Measurements from ENCODE around the gene PXYLP1. TPM values are rescaled to one million over a fixed set of nuclear protein-coding genes. Genes with fewer than 3 reads are reported as not detected.
A peak's percentile ranks its signal among the peaks of the same experiment; 100 is the strongest.
"Not testable (repeated sequence)": the region's sequence is repeated elsewhere in the genome, so short reads cannot be mapped to it uniquely, and the experiment has no call there.

The PXYLP1 gene
- total RNA-seq, 1 donor from 2014 or later: 13.5 TPM

DNA sequence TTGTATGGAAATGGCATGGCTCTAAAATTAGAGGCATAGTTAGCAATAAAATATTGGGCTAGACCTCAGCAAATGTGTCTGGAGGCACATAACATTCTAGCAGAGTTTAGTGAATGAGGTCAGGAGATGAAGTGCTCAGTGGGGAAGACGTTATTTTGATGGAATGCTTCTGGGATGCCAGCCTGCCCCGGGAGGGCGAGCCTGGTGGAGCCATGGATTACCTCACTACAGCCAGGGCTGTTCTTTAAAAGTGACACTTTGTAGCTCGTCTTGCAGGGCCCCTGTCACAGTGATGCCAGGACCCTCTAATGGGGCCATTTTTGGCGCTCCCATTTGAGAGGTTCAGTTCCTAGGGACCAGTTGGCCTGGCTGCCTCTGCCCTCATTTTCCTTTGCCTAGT, 48.5 kb downstream of the PXYLP1 start:
- no peak for DNase-seq (ENCODE audit: low spot score)
- intact Hi-C loops (cut with DNase I): no loop called here
- no peak for ATAC-seq

DNA sequence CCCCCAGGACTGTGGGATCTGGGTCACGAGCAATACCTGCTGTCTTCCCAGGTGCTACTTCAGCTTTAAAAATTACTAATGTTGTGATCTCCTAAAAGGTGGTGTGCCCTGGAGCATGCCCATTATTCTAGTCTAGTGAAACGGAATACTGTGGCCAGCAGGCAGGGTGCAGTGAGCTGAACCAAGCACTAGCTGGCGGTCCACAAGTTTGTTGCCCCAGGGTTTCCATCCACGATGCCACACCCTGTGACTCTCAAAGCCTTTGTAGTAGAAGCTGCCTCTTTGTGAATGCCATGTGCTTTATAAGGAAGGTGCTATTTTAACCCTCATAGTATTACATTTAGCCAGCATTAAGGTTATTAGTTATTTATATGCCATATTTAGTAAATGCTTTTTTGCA, 49.1 kb downstream of the PXYLP1 start:
- DNase-seq (ENCODE audit: low spot score): no peak
- ATAC-seq: no peak
- intact Hi-C loops (cut with DNase I): no loop called here

DNA sequence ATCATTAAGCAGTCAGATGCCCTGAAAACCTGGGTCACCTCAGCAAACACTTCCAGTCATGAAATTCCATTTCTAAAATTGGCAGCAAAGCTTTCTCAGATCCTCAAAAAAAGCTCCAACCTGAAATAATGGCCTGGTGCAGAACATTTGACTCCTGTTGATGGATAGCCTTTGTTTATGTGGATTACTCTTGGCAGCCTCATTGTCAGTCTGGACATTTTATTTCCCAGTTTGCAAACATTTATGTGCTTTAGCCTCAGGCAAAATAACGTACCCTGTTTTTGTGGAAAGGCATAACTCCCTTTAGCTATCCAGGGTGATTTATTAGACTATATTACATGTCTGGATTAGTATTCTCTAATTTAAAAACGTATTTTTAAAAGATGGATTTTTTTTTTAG, 53.9 kb downstream of the PXYLP1 start:
- DNase-seq (ENCODE audit: low spot score): no peak
- intact Hi-C loops (cut with DNase I): no loop called here
- ATAC-seq: no peak

DNA sequence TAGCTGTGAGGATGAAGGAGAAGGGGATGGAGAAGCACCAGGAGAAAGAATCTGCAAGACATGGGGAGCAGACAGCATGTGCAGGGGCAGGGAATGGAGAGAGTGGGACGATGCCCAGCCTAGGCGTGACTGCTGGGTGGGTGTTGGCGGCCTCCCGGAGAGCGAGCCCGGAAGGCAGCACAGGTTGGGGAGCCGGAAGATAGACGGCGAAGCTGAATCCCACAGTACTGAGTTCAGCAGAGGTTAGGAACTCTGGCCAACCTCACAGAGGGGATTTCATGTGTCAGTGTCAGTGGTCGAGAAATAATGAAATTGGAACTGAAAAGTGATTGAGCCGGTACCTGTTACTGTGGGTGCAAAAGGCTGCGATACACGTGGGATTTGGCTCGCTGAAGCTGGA, 55.2 kb downstream of the PXYLP1 start:
- peak; percentile 50 for ATAC-seq
- intact Hi-C loops (cut with DNase I): no loop called here
- DNase-seq (ENCODE audit: low spot score): no peak

DNA sequence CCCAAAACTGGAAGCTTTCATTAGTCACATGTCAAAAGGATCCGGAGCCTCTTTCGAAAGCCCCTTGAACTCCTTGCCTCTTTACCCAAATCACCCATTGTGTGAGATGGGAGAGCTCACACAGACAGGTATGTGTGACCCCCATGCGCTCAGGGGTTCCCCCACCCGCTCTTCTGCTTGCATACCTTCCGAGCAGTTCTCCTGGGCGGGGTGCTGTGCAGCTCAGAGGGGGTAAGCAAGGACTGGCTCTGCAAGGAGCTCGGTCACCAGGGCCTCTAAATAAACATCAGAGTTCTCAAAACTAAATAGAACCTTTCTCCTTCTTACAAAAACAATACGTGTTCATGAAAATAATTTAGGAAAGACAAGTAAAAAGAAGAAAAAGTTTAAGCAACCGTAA, 55.7 kb downstream of the PXYLP1 start:
- ATAC-seq (peak; percentile 60), DNase-seq (ENCODE audit: low spot score) (no peak)
- intact Hi-C loops (cut with DNase I): no loop called here

DNA sequence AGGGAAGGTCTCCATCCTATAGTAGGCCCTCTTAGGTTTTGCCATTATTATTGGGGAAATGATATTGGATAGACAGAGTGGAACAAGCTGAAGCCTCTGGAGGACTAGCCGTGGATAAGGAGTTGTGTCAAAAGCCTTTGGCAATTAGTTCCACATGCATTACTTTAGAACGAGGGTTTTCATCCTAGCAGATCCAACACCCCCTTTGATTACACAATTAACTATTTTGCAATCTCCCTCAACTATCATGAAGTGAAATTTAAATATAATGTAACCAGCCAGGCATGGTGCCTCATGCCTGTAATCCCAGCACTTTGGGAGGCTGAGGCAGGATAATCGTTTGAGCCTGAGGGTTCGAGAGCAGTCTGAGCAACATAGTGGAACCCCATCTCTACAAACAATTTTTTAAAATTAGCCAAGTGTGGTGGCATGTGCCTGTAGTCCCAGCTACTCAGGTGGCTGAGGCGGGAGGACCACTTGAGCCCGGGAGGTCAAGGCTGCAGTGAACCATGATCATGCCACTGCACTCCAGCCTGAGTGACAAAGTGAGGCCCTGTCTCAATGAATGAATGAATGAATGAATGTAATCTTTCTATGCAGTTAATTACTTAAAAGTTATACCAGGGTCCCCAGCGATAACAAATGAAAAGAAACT, 56.8 kb downstream of the PXYLP1 start:
- ATAC-seq (no peak), DNase-seq (ENCODE audit: low spot score) (no peak)
- intact Hi-C loops (cut with DNase I): no loop called here

DNA sequence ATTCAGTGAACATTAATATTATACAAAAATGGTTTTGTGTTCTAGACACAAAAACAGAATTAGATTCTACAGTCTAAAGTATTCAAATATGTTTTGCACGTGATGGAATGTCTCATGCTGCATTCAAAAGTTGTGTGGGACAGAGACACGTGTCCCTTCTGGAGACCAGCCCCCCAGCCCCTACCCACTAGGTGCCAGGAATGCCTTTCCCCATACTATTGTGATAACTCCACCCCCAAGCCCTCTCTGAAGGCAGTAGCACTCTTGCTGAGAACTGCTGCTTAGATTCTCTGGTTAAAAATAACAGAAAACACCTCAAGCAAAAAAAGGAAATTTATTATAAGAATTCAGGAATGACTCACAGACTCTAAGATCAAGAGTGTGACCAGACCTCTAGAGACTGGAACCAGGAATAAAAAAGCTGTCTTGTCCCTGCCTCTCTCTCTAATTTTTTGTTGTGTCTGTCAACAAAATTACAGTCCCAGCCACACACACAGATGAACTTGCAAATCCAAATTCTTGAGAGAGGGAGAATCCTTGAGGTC, 57.7 kb downstream of the PXYLP1 start:
- ATAC-seq (no peak), DNase-seq (ENCODE audit: low spot score) (no peak)
- intact Hi-C loops (cut with DNase I): no loop called here

DNA sequence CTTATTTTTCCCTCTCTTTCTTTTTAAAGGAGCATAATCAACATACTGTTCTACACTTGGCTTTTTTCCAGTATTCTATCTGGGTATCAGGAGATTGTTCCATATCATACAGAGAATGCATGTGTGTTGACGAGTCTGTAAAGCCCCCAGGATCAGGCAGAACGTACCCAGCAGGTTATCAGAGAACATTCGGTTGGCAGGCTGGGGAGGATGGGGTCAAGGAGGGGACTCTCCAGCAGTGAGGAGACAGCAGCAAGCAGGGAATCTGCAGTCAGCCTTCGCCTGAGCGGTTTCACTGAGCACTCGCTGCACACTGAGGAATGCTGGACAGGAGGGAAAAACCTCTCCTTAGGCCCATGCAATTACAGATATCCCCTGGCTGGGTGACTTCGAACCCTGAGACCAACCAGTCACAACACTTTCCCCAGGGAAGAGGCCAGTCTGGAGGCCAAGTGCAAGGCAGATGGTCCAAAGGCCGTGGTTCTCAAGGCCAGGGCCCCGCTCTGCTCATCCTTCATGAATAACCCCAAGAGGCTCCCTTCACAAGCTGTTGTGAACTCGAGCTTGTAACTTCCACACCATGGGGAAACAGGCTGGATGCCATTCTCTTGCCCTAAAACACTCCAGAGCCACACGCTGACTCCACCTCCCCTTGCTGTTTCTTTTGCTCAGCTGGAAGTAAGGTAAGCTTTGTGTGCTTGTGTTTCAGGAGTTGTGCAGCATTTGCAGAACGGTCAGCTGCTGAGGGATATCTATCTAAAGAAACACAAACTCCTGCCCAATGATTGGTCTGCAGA, 60.1 kb downstream of the PXYLP1 start:
- DNase-seq (ENCODE audit: low spot score): peak; percentile 47
- peak; percentile 59 for ATAC-seq
- intact Hi-C loops (cut with DNase I): no loop called here

DNA sequence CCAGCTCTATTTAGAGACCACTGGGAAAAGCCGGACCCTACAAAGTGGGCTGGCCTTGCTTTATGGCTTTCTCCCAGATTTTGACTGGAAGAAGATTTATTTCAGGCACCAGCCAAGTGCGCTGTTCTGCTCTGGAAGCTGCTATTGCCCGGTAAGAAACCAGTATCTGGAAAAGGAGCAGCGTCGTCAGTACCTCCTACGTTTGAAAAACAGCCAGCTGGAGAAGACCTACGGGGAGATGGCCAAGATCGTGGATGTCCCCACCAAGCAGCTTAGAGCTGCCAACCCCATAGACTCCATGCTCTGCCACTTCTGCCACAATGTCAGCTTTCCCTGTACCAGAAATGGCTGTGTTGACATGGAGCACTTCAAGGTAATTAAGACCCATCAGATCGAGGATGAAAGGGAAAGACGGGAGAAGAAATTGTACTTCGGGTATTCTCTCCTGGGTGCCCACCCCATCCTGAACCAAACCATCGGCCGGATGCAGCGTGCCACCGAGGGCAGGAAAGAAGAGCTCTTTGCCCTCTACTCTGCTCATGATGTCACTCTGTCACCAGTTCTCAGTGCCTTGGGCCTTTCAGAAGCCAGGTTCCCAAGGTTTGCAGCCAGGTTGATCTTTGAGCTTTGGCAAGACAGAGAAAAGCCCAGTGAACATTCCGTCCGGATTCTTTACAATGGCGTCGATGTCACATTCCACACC, 60.9 kb downstream of the PXYLP1 start:
- intact Hi-C loops (cut with DNase I): no loop called here
- DNase-seq (ENCODE audit: low spot score) (peak; percentile 37), ATAC-seq (peak; percentile 16)

DNA sequence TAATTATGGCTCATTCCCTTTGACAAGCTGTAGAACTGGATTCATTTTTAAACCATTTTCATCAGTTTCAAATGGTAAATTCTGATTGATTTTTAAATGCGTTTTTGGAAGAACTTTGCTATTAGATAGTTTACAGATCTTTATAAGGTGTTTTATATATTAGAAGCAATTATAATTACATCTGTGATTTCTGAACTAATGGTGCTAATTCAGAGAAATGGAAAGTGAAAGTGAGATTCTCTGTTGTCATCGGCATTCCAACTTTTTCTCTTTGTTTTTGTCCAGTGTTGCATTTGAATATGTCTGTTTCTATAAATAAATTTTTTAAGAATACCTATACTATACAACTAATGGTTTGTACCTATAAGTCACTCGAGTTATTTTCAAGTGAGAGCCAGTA, 62.7 kb downstream of the PXYLP1 start:
- peak; percentile 31 for ATAC-seq

DNA sequence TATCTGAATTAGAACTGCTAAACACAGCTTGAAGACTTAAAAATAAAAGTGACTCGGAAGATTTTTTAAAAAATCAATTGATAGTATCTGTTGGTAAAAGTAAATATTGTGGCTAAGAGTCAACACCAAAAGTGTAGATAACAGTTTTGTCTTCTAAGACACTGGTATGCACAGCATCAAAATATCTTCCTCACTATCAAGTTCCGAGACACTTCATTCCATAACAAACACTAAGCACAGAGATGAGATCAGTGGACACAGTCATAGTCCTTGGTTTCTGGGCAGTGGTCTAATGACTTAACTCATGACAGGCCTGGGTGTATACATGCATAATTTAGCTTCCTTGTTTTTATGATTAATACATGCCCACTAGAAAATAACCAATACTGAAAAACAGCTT, 63.2 kb downstream of the PXYLP1 start:
- ATAC-seq: peak; percentile 43
- intact Hi-C loops (cut with DNase I): no loop called here

More for the DNA sequence above, 62.7 kb downstream of the PXYLP1 start:
- intact Hi-C loops (cut with DNase I): no loop called here
- DNase-seq (ENCODE audit: low spot score): no peak

DNA sequence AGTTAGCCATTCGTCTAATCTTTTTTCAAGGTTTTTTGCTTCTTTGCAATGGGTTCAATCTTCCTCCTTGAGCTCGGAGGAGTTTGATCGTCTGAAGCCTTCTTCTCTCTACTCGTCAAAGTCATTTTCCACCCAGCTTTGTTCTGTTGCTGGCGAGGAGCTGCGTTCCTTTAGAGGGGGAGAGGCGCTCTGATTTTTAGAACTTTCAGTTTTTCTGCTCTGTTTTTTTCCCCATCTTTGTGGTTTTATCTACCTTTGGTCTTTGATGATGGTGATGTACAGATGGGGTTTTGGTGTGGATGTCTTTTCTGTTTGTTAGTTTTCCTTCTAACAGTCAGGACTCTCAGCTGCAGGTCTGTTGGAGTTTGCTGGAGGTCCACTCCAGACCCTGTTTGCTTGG, 68.8 kb downstream of the PXYLP1 start:
- intact Hi-C loops (cut with DNase I); DNase-seq (ENCODE audit: low spot score); ATAC-seq: not testable (repeated sequence)

More for the DNA sequence above, 63.2 kb downstream of the PXYLP1 start:
- DNase-seq (ENCODE audit: low spot score): no peak

DNA sequence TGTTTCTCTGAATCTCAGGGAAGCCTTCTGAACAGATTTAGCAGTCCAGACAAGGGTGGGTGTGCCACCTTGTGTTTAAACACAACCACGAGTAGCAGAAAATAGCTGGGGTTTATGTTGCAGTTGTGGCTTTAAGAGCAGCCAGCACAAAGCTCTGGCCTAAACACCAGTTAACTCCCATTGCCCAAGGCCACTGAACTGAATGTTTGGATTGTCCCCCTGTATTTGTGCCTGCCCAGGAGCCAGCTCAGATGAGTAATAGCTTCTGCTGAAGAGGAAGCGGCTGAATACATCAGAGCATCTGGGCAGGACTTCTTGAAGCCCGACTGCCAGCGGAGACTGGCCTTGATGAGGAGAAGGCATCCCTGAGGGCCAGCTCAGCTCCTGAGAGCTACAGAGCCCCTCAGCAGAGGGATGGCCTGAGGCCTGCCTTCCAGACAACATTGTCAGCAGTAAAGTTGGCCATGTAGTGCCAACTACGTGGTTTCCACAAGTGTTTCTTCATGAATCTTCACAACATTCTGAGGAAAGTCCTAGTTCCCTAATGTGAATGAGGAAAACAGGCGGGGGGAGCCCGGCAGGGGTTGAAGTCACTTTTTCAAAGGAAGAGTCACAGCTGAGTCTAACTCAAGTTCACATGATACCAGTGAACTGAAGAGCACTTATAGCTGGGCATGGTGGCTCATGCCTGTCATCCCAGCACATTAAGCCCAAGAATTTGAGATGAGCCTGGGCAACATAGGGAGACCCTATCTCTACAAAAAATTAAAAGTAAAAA, 70.9 kb downstream of the PXYLP1 start:
- DNase-seq (ENCODE audit: low spot score): no peak
- peak; percentile 43 for ATAC-seq
- intact Hi-C loops (cut with DNase I): no loop called here

DNA sequence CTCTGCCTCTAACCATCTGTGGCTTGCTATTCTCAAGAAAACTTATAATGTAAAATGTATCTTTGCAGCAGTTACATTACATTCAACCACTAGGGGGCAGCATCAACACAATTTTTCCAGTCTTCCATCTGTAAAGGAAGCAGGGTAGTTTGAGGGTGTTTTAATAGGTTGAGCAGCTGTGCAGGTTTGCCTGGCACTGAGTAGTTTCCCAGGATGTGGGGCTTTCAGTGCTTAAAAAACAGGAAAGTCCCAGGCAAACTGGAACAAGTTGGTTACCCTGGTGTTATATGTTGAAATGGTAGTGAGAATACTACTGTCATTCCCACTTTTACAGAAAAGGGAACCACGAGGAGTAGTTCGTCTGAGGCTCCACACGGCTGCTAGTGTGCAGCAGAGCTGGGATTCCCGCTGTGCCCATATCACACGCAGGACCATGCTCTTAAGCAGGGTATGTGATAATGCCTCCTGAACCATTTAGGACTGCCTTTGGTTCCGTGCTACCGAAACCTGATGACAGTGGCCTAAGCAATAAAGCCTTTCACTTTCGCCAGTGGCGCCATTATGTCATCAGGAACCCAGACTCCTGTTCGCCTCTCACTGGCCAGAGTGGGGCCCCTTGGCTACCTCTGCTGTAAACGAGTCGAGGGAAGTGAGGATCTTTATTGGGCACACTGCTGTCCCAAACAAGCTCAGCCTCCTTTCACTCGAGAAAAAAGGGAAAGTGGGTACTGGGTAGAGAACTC, 72.0 kb downstream of the PXYLP1 start:
- DNase-seq (ENCODE audit: low spot score) (no peak), ATAC-seq (peak; percentile 80)
- intact Hi-C loops (cut with DNase I): no loop called here

DNA sequence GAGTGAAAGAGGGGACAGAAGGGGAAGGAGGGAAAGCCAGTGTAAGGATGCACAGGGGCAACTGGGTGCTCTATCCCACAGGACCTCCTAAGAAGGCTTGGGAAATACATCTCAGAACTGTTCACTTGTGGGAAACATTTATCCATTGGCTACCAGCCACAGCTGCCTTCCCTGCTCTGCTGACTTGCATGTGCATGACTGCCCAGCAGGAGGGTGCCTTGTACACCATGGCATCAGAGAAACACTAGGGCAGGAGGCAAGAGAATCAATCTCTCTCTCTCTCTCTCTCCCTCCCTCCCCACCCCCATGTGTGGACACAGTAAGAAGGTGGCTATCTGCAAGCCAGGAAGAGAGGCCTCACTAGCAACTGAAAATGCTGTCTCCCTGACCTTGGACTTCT, 73.8 kb downstream of the PXYLP1 start:
- ATAC-seq (no peak), DNase-seq (ENCODE audit: low spot score) (no peak)
- intact Hi-C loops (cut with DNase I): loop anchor here (5.0 kb wide), 1 partner anchor 152 kb away; no protein-coding TSS in a partner anchor

DNA sequence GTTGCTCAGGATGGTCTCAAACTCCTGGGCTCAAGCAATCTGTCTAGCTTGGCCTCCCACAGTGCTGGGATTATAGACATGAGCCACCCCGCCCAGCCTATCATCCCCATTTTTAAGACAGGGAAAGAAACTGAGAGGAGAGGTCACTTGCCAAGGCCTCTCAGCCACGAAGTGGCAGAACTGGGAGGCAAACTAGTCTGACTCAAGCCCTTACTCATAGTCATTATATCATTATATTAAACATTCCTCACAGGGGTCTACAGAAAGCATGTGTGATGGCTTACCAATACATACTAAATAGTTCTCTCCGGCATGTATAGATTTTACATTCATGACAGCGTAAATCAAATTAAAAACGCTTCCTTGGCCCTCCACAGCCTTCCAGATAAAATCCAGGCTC, 74.7 kb downstream of the PXYLP1 start:
- DNase-seq (ENCODE audit: low spot score) (no peak), ATAC-seq (no peak)
- intact Hi-C loops (cut with DNase I): loop anchor here (5.0 kb wide), 1 partner anchor 151 kb away; no protein-coding TSS in a partner anchor

DNA sequence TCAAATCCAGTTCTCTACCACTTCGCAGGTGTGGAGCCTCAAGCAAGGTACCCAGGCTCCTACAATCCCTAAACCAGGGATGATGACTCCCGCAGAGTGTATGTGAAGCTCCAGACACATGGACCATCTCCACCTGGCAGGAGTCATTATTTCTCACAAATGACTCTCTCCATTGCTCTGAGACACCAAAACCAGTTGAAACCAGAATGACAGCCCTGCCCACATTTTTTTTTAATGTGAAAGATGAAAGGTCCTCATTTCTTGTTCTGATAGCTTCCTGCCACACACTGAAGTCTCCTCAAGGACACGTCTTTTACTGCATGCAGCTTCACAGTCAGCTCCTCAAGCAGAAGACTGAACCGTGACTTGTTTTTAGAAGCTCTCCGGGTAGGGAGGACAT, 75.3 kb downstream of the PXYLP1 start:
- intact Hi-C loops (cut with DNase I): loop anchor here (5.0 kb wide), 1 partner anchor 150 kb away; no protein-coding TSS in a partner anchor
- no peak for ATAC-seq

More for the DNA sequence above, 75.3 kb downstream of the PXYLP1 start:
- DNase-seq (ENCODE audit: low spot score): no peak
